ENCODE results near the gene ULK4.

Gene ULK4

DNA sequence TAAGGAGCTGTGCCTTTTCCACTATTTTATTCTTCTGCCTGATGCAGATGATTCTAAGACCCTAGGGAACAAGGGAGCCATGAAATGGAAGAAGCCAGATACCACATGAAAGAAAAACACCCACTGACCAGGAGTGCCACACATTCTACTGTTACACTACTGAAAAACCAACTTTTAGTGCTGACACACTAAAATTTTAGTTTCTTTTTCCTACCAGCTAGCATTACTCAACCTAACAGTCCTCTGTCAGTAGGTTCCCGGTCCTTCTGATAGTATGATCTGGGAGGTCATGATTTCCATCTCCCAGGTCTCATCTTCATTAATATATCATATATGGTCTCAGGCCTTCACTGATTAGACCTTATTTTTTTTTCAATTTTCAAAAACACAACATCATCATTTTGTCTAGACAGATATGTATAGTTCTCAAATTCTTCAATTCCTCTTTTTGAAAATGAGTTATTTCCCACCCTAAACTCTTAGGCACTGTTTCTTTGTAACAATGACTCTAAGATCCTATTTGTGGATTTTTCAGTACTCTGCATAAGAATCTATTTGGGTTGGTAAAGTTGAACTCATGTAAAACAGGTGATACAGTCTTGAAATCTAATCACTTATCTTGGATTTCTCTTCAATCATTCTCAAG lies 440.8 kb downstream of the ULK4 start:
- in situ Hi-C loops (cut with MboI; ENCODE audit: low sequenced_read_pairs, unreplicated experiment): no loop called here
- no peak for DNase-seq (ENCODE audit: low spot score)

DNA sequence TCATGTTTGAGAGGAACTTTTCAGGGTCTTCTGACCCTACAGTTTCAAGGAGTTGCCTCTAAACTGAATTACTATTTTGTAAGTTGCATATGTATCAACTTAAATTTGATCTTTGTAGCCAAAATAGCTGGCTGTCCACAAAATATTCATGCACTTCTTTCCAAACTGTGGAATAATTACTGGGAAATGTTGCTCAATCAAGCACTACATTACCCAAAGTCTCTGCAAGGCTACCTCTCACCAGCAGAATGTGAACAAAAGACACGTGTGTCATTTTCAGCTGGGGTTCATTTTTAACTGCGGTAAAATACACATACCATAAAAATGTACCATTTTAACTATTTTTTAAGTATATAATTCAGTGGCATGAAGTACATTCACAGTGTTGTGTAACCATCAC lies 442.2 kb downstream of the ULK4 start:
- no peak for DNase-seq (ENCODE audit: low spot score)
- no peak for TF ChIP-seq CTCF (IDR thresholded peaks at IDR 0.05; ENCODE audit: borderline replicate concordance, control extremely low read depth, extremely low read depth, insufficient read depth, missing control alignments)
- in situ Hi-C loops (cut with MboI; ENCODE audit: low sequenced_read_pairs, unreplicated experiment): no loop called here

More for the DNA sequence above, 440.8 kb downstream of the ULK4 start:
- no peak for TF ChIP-seq CTCF (IDR thresholded peaks at IDR 0.05; ENCODE audit: borderline replicate concordance, control extremely low read depth, extremely low read depth, insufficient read depth, missing control alignments)

DNA sequence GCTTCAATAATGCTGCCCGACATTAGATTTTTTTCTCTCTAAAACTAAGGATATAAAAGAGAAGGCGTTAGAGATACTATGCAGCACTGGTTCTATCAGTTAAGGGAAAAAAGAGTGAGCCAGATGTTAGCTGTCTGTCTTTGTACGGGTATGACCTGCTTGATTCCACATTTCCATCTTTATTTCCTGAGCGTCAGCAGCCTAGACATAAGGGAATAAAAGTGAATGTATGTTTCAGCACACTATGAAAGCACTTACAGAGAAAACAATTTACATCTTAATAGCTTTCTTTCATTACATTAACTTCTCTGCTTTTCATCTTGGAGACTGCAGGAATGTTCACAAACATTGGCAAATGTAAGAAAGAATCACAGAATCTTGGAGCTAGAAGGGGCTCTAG lies 443.3 kb downstream of the ULK4 start:
- TF ChIP-seq CTCF (IDR thresholded peaks at IDR 0.05; ENCODE audit: borderline replicate concordance, control extremely low read depth, extremely low read depth, insufficient read depth, missing control alignments): no peak
- no peak for DNase-seq (ENCODE audit: low spot score)
- in situ Hi-C loops (cut with MboI; ENCODE audit: low sequenced_read_pairs, unreplicated experiment): no loop called here

DNA sequence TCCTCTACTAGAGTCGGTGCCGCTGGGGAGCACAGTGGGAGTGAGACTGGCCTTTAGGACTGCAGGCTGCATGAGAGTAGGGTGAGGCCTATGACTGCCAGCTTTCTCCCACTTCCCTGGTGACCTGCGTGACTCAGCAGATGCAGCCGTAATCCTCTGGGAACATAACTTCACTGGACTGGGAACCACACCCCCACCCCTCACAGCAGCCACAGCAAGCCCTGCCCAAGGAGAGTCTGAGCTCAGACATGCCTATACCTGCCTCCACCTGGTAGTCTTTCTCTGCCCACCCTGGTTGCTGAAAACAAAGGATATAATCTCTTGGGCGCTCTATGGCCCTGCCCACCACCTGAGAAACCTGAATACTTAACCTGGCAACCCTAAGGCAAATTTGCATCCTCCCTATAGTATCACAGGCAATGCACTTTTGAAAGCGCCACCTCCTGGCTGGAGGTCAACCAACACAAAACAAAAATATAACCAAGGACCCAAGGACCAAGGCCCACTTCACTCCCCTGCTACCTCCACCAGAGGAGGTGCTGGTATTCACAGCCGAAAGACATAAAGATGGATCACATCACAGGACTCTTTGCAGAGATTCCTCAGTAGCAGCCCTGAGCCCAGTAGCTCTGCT lies 453.7 kb downstream of the ULK4 start:
- DNase-seq (ENCODE audit: low spot score): no peak

GRCh38 chr3:41507336-41508062 lies 454.4 kb downstream of the ULK4 start:
- DNase-seq (ENCODE audit: low spot score): no peak
- TF ChIP-seq CTCF (IDR thresholded peaks at IDR 0.05; ENCODE audit: borderline replicate concordance, control extremely low read depth, extremely low read depth, insufficient read depth, missing control alignments): no peak
- in situ Hi-C loops (cut with MboI; ENCODE audit: low sequenced_read_pairs, unreplicated experiment): no loop called here

More for the DNA sequence above, 453.7 kb downstream of the ULK4 start:
- in situ Hi-C loops (cut with MboI; ENCODE audit: low sequenced_read_pairs, unreplicated experiment): no loop called here
- no peak for TF ChIP-seq CTCF (IDR thresholded peaks at IDR 0.05; ENCODE audit: borderline replicate concordance, control extremely low read depth, extremely low read depth, insufficient read depth, missing control alignments)

DNA sequence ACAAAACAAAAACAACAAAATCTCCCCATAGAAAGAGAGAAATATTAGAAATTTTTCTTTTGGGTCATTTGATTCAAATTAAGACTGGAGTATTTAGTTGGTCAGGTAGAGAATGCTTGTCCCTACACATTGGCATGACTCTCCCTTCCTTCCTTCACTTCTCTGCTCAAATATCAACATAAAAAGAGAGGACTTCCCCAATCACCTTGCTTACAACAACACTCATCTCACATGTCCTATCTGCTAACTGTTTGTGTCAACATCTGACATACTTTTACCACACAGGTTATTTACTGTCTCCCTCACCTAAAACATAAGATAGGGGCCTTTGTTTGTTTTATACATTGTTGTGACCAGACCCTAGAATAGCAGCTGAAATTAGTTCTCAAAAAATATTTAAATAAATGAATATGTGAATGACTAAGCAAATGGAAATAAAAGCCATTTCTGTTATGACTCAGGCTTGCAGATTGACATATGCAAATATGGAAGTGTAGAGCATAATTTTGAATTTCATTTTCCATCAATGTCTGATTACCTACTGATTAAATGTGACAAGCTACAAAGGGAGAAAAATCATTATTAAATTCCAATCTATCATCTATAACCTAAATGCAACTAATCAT lies 457.8 kb downstream of the ULK4 start:
- DNase-seq (ENCODE audit: low spot score): no peak
- no peak for TF ChIP-seq CTCF (IDR thresholded peaks at IDR 0.05; ENCODE audit: borderline replicate concordance, control extremely low read depth, extremely low read depth, insufficient read depth, missing control alignments)
- in situ Hi-C loops (cut with MboI; ENCODE audit: low sequenced_read_pairs, unreplicated experiment): no loop called here

All from GM13976 (cell line).